ENCODE results near the gene B3GNT7. TPM values are rescaled to one million over a fixed set of nuclear protein-coding genes. Genes with fewer than 3 reads are reported as not detected.
"Not testable (repeated sequence)": the region's sequence is repeated elsewhere in the genome, so short reads cannot be mapped to it uniquely, and the experiment has no call there.

Gene B3GNT7
- total RNA-seq, 2 experiments from 2014 or later = 0.38 to 0.89 TPM

DNA sequence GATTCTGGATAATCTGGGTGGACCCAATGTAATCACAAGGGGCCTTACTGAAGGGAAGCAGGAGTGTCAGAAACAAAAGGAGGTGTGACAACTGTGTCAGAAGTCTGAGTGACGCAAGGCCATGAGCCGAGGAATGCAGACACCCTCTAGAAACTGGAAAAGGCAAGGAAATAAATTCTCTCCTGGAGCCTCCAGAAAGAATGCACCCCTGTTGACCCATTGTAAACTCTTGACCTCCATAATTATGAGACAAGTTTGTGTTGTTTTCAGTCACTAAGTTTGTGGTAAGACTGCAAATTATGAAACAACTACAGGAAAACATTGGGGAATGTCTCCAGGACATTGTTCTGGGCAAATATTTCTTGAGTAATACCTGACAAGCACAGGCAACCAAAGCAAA, 47.3 kb upstream of the B3GNT7 start:
- DNase-seq = no peak
- no peak overlapping the region for H3K4me3 Mint-ChIP-seq
- CTCF ChIA-PET = interaction anchor here (0.8 kb wide), 1 partner anchor 11 kb away, joined by 5 read pairs; no protein-coding TSS in a partner anchor
- H3K36me3 Mint-ChIP-seq (ENCODE audit: low read depth) = no peaks in the 10 kb centered on the region
- TF ChIP-seq, protein P1, sequence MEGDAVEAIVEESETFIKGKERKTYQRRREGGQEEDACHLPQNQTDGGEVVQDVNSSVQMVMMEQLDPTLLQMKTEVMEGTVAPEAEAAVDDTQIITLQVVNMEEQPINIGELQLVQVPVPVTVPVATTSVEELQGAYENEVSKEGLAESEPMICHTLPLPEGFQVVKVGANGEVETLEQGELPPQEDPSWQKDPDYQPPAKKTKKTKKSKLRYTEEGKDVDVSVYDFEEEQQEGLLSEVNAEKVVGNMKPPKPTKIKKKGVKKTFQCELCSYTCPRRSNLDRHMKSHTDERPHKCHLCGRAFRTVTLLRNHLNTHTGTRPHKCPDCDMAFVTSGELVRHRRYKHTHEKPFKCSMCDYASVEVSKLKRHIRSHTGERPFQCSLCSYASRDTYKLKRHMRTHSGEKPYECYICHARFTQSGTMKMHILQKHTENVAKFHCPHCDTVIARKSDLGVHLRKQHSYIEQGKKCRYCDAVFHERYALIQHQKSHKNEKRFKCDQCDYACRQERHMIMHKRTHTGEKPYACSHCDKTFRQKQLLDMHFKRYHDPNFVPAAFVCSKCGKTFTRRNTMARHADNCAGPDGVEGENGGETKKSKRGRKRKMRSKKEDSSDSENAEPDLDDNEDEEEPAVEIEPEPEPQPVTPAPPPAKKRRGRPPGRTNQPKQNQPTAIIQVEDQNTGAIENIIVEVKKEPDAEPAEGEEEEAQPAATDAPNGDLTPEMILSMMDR (IDR thresholded peaks at IDR 0.05) = no peak
- no peaks in the 10 kb centered on the region for H3K4me1 Mint-ChIP-seq (ENCODE audit: low read depth)
- no peaks in the 10 kb centered on the region for H3K27me3 Mint-ChIP-seq
- H3K9me3 ChIP-seq (ENCODE audit: control insufficient read depth in 1 of 2, insufficient read depth in 1 of 2, low read length in 2 of 2) = no peaks in the 10 kb centered on the region
- H3K9me3 Mint-ChIP-seq = no peaks in the 10 kb centered on the region
- no peak overlapping the region for H3K27ac Mint-ChIP-seq
- no peaks in the 10 kb centered on the region for H3K36me3 ChIP-seq (ENCODE audit: insufficient read depth, low read length)
- intact Hi-C loops (cut with DNase I, micrococcal nuclease) = no loop called here
- H3K27me3 ChIP-seq (ENCODE audit: control insufficient read depth in 1 of 2, insufficient read depth in 2 of 2, low read length in 2 of 2) = no peaks in the 10 kb centered on the region
- H3K4me1 ChIP-seq (ENCODE audit: insufficient read depth, low read length) = no peaks in the 10 kb centered on the region
- POLR2A ChIA-PET = no interaction called here
- H3K4me3 ChIP-seq (ENCODE audit: low read length) = no peak overlapping the region
- ATAC-seq (ENCODE audit: poor library complexity) = no peak
- no peak overlapping the region for H3K27ac ChIP-seq (ENCODE audit: low read depth in 1 of 2, low read length in 2 of 2)

DNA sequence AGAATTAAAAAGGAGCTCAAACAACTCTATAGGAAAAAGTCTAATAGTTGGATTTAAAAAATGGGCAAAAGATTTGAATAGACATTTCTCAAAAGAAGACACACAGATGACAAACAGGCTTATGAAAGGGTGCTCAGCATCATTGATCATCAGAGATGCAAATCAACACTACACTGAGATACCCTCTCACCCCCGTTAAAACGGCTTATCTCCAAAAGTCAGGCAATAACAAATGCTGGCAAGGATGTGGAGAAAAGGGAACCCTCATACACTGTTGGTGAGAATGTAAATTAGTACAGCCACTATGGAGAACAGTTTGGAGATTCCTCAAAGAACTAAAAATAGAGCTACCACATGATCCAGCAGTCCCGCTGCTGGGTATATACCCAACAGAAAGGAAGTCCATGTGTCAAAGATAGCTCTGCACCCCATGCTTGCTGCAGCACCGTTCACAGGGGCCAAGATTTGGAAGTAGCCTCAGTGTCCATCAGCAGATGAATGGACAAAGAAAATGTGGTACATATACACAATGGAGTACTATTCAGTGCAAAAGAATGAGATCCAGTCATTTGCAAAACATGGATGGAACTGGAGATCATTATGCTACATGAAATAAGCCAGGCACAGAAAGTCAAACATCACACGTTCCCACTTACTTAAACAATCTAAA, 46.7 kb upstream of the B3GNT7 start:
- intact Hi-C loops (cut with DNase I, micrococcal nuclease) = no loop called here
- no peaks in the 10 kb centered on the region for H3K27me3 Mint-ChIP-seq
- ATAC-seq (ENCODE audit: poor library complexity) = no peak

DNA sequence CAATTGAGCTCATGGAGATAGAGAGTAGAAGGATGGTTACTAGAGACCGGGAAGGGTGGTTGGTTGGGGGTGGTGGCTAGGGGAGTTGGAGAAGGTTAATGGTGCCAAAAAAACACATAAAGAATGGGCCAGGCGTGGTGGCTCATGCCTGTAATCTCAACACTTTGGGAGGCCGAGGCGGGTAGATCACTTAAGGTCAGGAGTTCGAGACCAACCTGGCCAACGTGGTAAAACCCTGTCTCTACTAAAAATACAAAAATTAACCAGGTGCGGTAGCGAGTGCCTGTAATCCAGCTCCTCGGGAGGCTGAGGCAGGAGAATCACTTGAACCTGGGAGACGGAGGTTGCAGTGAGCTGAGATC, 46.2 kb upstream of the B3GNT7 start:
- H3K4me3 Mint-ChIP-seq; H3K9me3 Mint-ChIP-seq; H3K27ac ChIP-seq (ENCODE audit: low read depth in 1 of 2, low read length in 2 of 2); DNase-seq; CTCF ChIA-PET; POLR2A ChIA-PET; ATAC-seq (ENCODE audit: poor library complexity); H3K27me3 ChIP-seq (ENCODE audit: control insufficient read depth in 1 of 2, insufficient read depth in 2 of 2, low read length in 2 of 2); intact Hi-C loops (cut with DNase I, micrococcal nuclease); H3K27me3 Mint-ChIP-seq; H3K36me3 ChIP-seq (ENCODE audit: insufficient read depth, low read length); H3K36me3 Mint-ChIP-seq (ENCODE audit: low read depth); H3K4me3 ChIP-seq (ENCODE audit: low read length); H3K27ac Mint-ChIP-seq; H3K4me1 Mint-ChIP-seq (ENCODE audit: low read depth); H3K4me1 ChIP-seq (ENCODE audit: insufficient read depth, low read length); H3K9me3 ChIP-seq (ENCODE audit: control insufficient read depth in 1 of 2, insufficient read depth in 1 of 2, low read length in 2 of 2): not testable (repeated sequence)

More for the DNA sequence above, 46.7 kb upstream of the B3GNT7 start:
- no peaks in the 10 kb centered on the region for H3K36me3 Mint-ChIP-seq (ENCODE audit: low read depth)
- ChIA-PET CTCF (interaction anchor here (0.8 kb wide), 1 partner anchor 11 kb away, joined by 5 read pairs; no protein-coding TSS in a partner anchor), POLR2A (no interaction called here)
- H3K9me3 Mint-ChIP-seq = no peaks in the 10 kb centered on the region
- H3K4me3 ChIP-seq (ENCODE audit: low read length) = no peak overlapping the region
- no peaks in the 10 kb centered on the region for H3K36me3 ChIP-seq (ENCODE audit: insufficient read depth, low read length)
- no peak for DNase-seq
- no peaks in the 10 kb centered on the region for H3K9me3 ChIP-seq (ENCODE audit: control insufficient read depth in 1 of 2, insufficient read depth in 1 of 2, low read length in 2 of 2)
- no peak overlapping the region for H3K27ac ChIP-seq (ENCODE audit: low read depth in 1 of 2, low read length in 2 of 2)
- no peak overlapping the region for H3K27ac Mint-ChIP-seq
- no peaks in the 10 kb centered on the region for H3K4me1 ChIP-seq (ENCODE audit: insufficient read depth, low read length)
- H3K4me3 Mint-ChIP-seq = no peak overlapping the region
- H3K27me3 ChIP-seq (ENCODE audit: control insufficient read depth in 1 of 2, insufficient read depth in 2 of 2, low read length in 2 of 2) = no peaks in the 10 kb centered on the region
- TF ChIP-seq, protein P1 (IDR thresholded peaks at IDR 0.05) = no peak
- H3K4me1 Mint-ChIP-seq (ENCODE audit: low read depth) = no peaks in the 10 kb centered on the region

DNA sequence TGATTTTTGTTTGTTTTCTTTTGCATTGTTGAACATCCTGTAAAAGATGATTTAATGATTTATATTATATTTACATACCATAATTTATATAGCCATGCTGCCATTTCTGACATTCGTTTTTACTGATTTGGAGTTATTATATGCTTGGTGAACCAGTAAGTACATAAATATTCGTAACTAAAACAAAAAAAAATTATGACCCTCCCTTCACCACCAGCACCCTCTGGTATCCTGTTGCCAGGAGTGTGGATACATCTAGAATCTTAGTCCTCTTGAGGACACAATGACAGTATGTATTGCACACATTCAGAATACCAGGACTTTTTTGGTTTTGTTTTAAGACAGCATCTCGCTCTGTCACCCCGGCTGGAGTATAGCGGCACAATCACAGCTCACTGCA, 43.9 kb upstream of the B3GNT7 start:
- POLR2A ChIA-PET = no interaction called here
- no peaks in the 10 kb centered on the region for H3K27me3 Mint-ChIP-seq

More for the DNA sequence above, 43.9 kb upstream of the B3GNT7 start:
- H3K36me3 Mint-ChIP-seq (ENCODE audit: low read depth) = no peaks in the 10 kb centered on the region
- H3K4me3 Mint-ChIP-seq = no peak overlapping the region
- Histone ChIP-seq H3K9me3 (ENCODE audit: control insufficient read depth in 1 of 2, insufficient read depth in 1 of 2, low read length in 2 of 2) (no peaks in the 10 kb centered on the region), H3K4me1 (ENCODE audit: insufficient read depth, low read length) (no peaks in the 10 kb centered on the region), H3K27me3 (ENCODE audit: control insufficient read depth in 1 of 2, insufficient read depth in 2 of 2, low read length in 2 of 2) (no peaks in the 10 kb centered on the region), H3K36me3 (ENCODE audit: insufficient read depth, low read length) (no peaks in the 10 kb centered on the region), H3K4me3 (ENCODE audit: low read length) (no peak overlapping the region), H3K27ac (ENCODE audit: low read depth in 1 of 2, low read length in 2 of 2) (no peak overlapping the region)
- DNase-seq (no peak), ATAC-seq (ENCODE audit: poor library complexity) (no peak)
- no peaks in the 10 kb centered on the region for H3K4me1 Mint-ChIP-seq (ENCODE audit: low read depth)
- no peaks in the 10 kb centered on the region for H3K9me3 Mint-ChIP-seq
- intact Hi-C loops (cut with DNase I, micrococcal nuclease) = no loop called here
- TF ChIP-seq, protein P1 (IDR thresholded peaks at IDR 0.05) = no peak
- CTCF ChIA-PET = no interaction called here
- H3K27ac Mint-ChIP-seq = no peak overlapping the region

Data from CD4-positive, alpha-beta T cell (primary cell).